ENCODE results near the gene EIF1AY. TPM values are rescaled to one million over a fixed set of nuclear protein-coding genes. Genes with fewer than 3 reads are reported as not detected.

The EIF1AY gene
- total and polyA plus RNA-seq, 2 of the 13 experiments (the other 11 are each of a cell fraction or from before 2014, with no cell fraction given) = 20.9 to 53.2 TPM

GRCh38 chrY:20552764-20553323, 22.7 kb upstream of the EIF1AY start (continued):
- TF ChIP-seq ZNF609 (CRISPR knock-in tag; IDR thresholded peaks at IDR 0.05; ENCODE audit: borderline replicate concordance) = peak; percentile 41; the same call in 1 of the 2 replicates
- peak; percentile 62; the same call in 1 of the 2 replicates for TF ChIP-seq ARID5B (CRISPR knock-in tag; IDR thresholded peaks at IDR 0.05)
- TF ChIP-seq GATAD2A (CRISPR knock-in tag; IDR thresholded peaks at IDR 0.05) = peak; percentile 29; the same call in 1 of the 2 replicates
- TF ChIP-seq BCL6 (CRISPR knock-in tag; IDR thresholded peaks at IDR 0.05) = peak; percentile 87
- 0 out of 2 replicates have a peak, but pooled peaks have one; percentile 14 for TF ChIP-seq MIXL1 (CRISPR knock-in tag; IDR thresholded peaks at IDR 0.05)

Data from HepG2 (cell line).